GM12878 (cell line): ENCODE results near the gene ERC1. TPM values are rescaled to one million over a fixed set of nuclear protein-coding genes. Genes with fewer than 3 reads are reported as not detected.

Experiments used
- ATAC-seq: fragments of 200-7000 bp; cut with Tn5 transposase; 3 replicates; pipeline ENCODE4 v1.9.1; 2020; ENCODE audit warnings: mild to moderate bottlenecking, moderate library complexity
- BruUV-seq: library from RNA; stranded (reverse); fragments of 400-500 nt; replicated peaks from 2 replicates; lab custom pipeline; 2021; lab: Mats Ljungman, UMichigan
- CTCF ChIA-PET: fragments of 300-600 bp; sonication (Branson Sonifier 250); formaldehyde crosslinking; extraction: SDS; loops from one replicate; lab custom pipeline; 2021; ENCODE audit warnings: inconsistent platforms; lab: Yijun Ruan, JAX
- POLR2A ChIA-PET: fragments of 350-600 bp; formaldehyde crosslinking; extraction: SDS; loops from one replicate; lab custom pipeline; 2021; ENCODE audit warnings: inconsistent platforms; lab: Charles Lee
- RAD21 ChIA-PET: fragments of 300-600 bp; sonication (Branson Sonifier 250); formaldehyde crosslinking; loops from one replicate; lab custom pipeline; 2023; ENCODE audit warnings: antibody characterized with exemption; ENCODE audit not compliant: unreplicated experiment; lab: Charles Lee
- SMC1A ChIA-PET: fragments of 300-600 bp; sonication (Branson Sonifier 250); formaldehyde crosslinking; loops from one replicate; lab custom pipeline; 2023; ENCODE audit not compliant: unreplicated experiment, uncharacterized antibody; lab: Charles Lee
- DNase-seq: peaks from one replicate; pipeline ENCODE4 v3.0.0-alpha.2; 2011; ENCODE audit warnings: low read depth, low spot score
- FAIRE-seq: peaks from 3 replicates; lab custom pipeline; 2011; peaks lifted over from hg19 to GRCh38; lab: Jason Lieb, UNC
- H2AFZ ChIP-seq: 2 replicates; pipeline ENCODE4 v1.6.0; 2011; ENCODE audit warnings: low read depth, low read length, control low read depth; ENCODE audit not compliant: control insufficient read depth
- H3K27ac ChIP-seq: 2 replicates; pipeline ENCODE4 v1.5.1; 2011; ENCODE audit warnings: control low read depth; ENCODE audit not compliant: control insufficient read depth, insufficient read depth
- H3K27me3 ChIP-seq, 2 experiments: replicated peaks in 1 of 2; 2 replicates each; pipeline versions ENCODE4 v1.6.0 to v1.6.1; 2011; ENCODE audit warnings: low read length in 1 of 2; ENCODE audit not compliant: control insufficient read depth in 2 of 2, insufficient read depth in 2 of 2
- H3K36me3 ChIP-seq, 2 experiments: 2 replicates each; pipeline ENCODE4 v1.5.1; 2011; ENCODE audit warnings: low read length in 1 of 2; ENCODE audit not compliant: control insufficient read depth in 2 of 2, insufficient read depth in 2 of 2
- H3K4me1 ChIP-seq: 2 replicates; pipeline ENCODE4 v1.6.1; 2011; ENCODE audit warnings: mild to moderate bottlenecking, low read length, moderate library complexity, mixed read lengths; ENCODE audit not compliant: control insufficient read depth, insufficient read depth
- H3K4me2 ChIP-seq: 2 replicates; pipeline ENCODE4 v1.6.0; 2011; ENCODE audit warnings: control low read depth; ENCODE audit not compliant: control insufficient read depth, insufficient read depth
- H3K4me3 ChIP-seq: fragments of 200-600 bp; sonication (generic); 2 replicates; pipeline ENCODE4 v1.5.1; 2016
- H3K79me2 ChIP-seq: 2 replicates; pipeline ENCODE4 v1.6.0; 2011; ENCODE audit warnings: low read length; ENCODE audit not compliant: control insufficient read depth, insufficient read depth
- H3K9ac ChIP-seq: 2 replicates; pipeline ENCODE4 v1.8.0; 2011; ENCODE audit warnings: low read length, control low read depth, mixed read lengths; ENCODE audit not compliant: control insufficient read depth, insufficient read depth
- H3K9me3 ChIP-seq: replicated peaks from 3 replicates; pipeline ENCODE4 v1.5.1; 2011; ENCODE audit warnings: mild to moderate bottlenecking, low read length; ENCODE audit not compliant: control insufficient read depth, insufficient read depth
- H4K20me1 ChIP-seq: 2 replicates; pipeline ENCODE4 v1.6.0; 2011; ENCODE audit not compliant: control insufficient read depth, insufficient read depth
- CBFB ChIP-seq: IDR thresholded peaks from 2 replicates; pipeline ENCODE4 v1.6.1; 2016; ENCODE audit warnings: antibody characterized with exemption, low read depth
- KDM1A ChIP-seq: fragments of 200-600 bp; sonication (generic); IDR thresholded peaks from 2 replicates; pipeline ENCODE4 v1.6.1; 2016; ENCODE audit warnings: borderline replicate concordance
- RFX5 ChIP-seq: IDR thresholded peaks from 2 replicates; pipeline ENCODE4 v1.6.1; 2011; ENCODE audit warnings: low read depth, low read length, improper control_type of control experiment
- SMAD1 ChIP-seq: fragments of 450-650 bp; IDR thresholded peaks from 2 replicates; pipeline ENCODE4 v1.6.1; 2018; ENCODE audit warnings: mild to moderate bottlenecking, low read depth; ENCODE audit not compliant: partially characterized antibody
- WGBS: methylation state at CpG from one replicate; pipeline ENCODE4 v1.1.6; 2016; ENCODE audit warnings: low lambda C conversion rate; ENCODE audit not compliant: insufficient replicate concordance, insufficient coverage; ENCODE audit errors: missing lambda C conversion rate; 5-methylcytosine and 5-hydroxymethylcytosine counted together
- in situ Hi-C: fragments of 300-500 bp; cut with MboI; formaldehyde crosslinking; loops from 9 replicates; pipeline ENCODE4 v1.14.3; 2018; ENCODE audit warnings: mixed read lengths
- intact Hi-C: fragments of 100-400 bp; cut with micrococcal nuclease; formaldehyde crosslinking; loops from one replicate; pipeline ENCODE4 v1.14.2; 2022; ENCODE audit not compliant: unreplicated experiment
- polyA plus RNA-seq, 11 experiments: library from polyadenylated mRNA; depleted of rRNA in 4 of 11; unstranded in 6 of 11; stranded (reverse) in 5 of 11; fragments of >200 nt; fragmentation: Nextera tagmentation in 4 of 11; fragmentation: Illumina TruSeq in 1 of 11; extraction: Ambion mirVana in 4 of 11; extraction: Trizol in 1 of 11; gene quantifications; 1 replicate in 1 of 11; 2 replicates in 10 of 11; pipeline versions ENCODE4 v1.2.1 to v1.2.3, GENCODE V29; 2011 to 2016; ENCODE audit warnings: inconsistent platforms in 2 of 11, missing spikeins in 2 of 11, low read depth in 1 of 11
- total RNA-seq, 4 experiments: library from RNA; depleted of rRNA in 3 of 4; stranded (reverse); fragments of >200 nt in 3 of 4; fragmentation: Illumina TruSeq in 1 of 4; extraction: Trizol in 1 of 4; gene quantifications; 2 replicates each; pipeline versions ENCODE4 v1.2.1 to v1.2.3, GENCODE V29; 2013 to 2021
- TF ChIP-seq, protein P1 (sequence below): IDR thresholded peaks from 2 replicates; pipeline ENCODE4 v1.6.1; 2011; ENCODE audit warnings: low read depth, low read length, improper control_type of control experiment, borderline replicate concordance
- TF ChIP-seq, protein P2 (sequence below): fragments of 450-650 bp; IDR thresholded peaks from 2 replicates; pipeline ENCODE4 v1.6.1; 2014; ENCODE audit warnings: mild to moderate bottlenecking
- TF ChIP-seq, protein P3 (sequence below): fragments of 450-650 bp; IDR thresholded peaks from 2 replicates; pipeline ENCODE4 v1.6.1; 2016; ENCODE audit warnings: mild to moderate bottlenecking
- TF ChIP-seq, protein P4 (sequence below): fragments of 450-650 bp; IDR thresholded peaks from 2 replicates; pipeline ENCODE4 v1.6.1; 2017; ENCODE audit warnings: antibody characterized with exemption, mild to moderate bottlenecking, moderate library complexity

ERC1 gene
- total and polyA plus RNA-seq, 10 of the 15 experiments (the other 5 are each of a cell fraction or from before 2014, with no cell fraction given): 0.75 to 8.0 (median 5.0) TPM

DNA sequence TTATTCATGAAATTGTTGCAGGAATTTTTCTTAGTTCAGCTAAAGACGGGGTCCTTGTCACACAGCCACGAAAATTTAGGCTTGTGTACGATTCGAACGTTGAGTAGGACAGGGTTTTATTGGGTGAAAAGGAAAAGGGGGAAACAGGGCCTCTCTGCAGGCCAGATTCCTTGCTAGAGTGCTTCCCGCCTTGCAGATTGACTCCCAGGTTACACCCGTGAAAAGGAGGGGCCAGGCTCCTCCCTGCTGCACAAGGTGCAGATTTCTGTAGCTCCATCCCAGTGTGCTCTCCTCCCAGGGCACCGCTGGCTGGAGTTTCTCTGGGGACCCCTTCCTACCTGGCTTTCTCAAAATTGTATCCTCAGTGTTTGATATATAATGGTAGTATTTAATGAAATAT is 221.5 kb downstream of the ERC1 start:
- no peaks in the 10 kb centered on the region for H3K9me3 ChIP-seq
- intact Hi-C loops (no loop called here), in situ Hi-C loops (no loop called here)
- no peak overlapping the region for H3K27ac ChIP-seq
- ChIA-PET CTCF (interaction anchor here (0.9 to 2.3 kb wide), 4 partner anchors 9 to 94 kb away, joined by 4 to 14 read pairs (median 4); no protein-coding TSS in a partner anchor), RAD21 (interaction anchor here (0.6 to 2.8 kb wide), 3 partner anchors 10 to 321 kb away, joined by 3 to 12 read pairs (median 3); no protein-coding TSS in a partner anchor), SMC1A (interaction anchor here (0.8 to 2.0 kb wide), 6 partner anchors 10 to 371 kb away, joined by 3 to 10 read pairs (median 4); no protein-coding TSS in a partner anchor), POLR2A (interaction anchor here (1.0 kb wide), 1 partner anchor 12 kb away, joined by 4 read pairs; no protein-coding TSS in a partner anchor)
- no peaks in the 10 kb centered on the region for H3K79me2 ChIP-seq
- H3K27me3 ChIP-seq: no peaks in the 10 kb centered on the region
- DNase-seq (no peak), FAIRE-seq (no peak), ATAC-seq (no peak)
- H3K36me3 ChIP-seq: no peaks in the 10 kb centered on the region
- H4K20me1 ChIP-seq: no peaks in the 10 kb centered on the region
- WGBS: 60% methylated on average over 8 of the region's 8 CpGs
- H3K4me1 ChIP-seq: no peaks in the 10 kb centered on the region
- H2AFZ ChIP-seq: no peak overlapping the region
- BruUV-seq: no TSS peak
- no peak overlapping the region for H3K9ac ChIP-seq
- no peak overlapping the region for H3K4me3 ChIP-seq
- TF ChIP-seq, protein P1, sequence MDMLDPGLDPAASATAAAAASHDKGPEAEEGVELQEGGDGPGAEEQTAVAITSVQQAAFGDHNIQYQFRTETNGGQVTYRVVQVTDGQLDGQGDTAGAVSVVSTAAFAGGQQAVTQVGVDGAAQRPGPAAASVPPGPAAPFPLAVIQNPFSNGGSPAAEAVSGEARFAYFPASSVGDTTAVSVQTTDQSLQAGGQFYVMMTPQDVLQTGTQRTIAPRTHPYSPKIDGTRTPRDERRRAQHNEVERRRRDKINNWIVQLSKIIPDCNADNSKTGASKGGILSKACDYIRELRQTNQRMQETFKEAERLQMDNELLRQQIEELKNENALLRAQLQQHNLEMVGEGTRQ: no peak
- TF ChIP-seq, protein P2, sequence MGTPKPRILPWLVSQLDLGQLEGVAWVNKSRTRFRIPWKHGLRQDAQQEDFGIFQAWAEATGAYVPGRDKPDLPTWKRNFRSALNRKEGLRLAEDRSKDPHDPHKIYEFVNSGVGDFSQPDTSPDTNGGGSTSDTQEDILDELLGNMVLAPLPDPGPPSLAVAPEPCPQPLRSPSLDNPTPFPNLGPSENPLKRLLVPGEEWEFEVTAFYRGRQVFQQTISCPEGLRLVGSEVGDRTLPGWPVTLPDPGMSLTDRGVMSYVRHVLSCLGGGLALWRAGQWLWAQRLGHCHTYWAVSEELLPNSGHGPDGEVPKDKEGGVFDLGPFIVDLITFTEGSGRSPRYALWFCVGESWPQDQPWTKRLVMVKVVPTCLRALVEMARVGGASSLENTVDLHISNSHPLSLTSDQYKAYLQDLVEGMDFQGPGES: no peak
- TF ChIP-seq CBFB (no peak), SMAD1 (no peak), RFX5 (no peak), KDM1A (no peak)
- TF ChIP-seq, protein P3, sequence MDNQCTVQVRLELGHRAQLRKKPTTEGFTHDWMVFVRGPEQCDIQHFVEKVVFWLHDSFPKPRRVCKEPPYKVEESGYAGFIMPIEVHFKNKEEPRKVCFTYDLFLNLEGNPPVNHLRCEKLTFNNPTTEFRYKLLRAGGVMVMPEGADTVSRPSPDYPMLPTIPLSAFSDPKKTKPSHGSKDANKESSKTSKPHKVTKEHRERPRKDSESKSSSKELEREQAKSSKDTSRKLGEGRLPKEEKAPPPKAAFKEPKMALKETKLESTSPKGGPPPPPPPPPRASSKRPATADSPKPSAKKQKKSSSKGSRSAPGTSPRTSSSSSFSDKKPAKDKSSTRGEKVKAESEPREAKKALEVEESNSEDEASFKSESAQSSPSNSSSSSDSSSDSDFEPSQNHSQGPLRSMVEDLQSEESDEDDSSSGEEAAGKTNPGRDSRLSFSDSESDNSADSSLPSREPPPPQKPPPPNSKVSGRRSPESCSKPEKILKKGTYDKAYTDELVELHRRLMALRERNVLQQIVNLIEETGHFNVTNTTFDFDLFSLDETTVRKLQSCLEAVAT: no peak
- TF ChIP-seq, protein P4, sequence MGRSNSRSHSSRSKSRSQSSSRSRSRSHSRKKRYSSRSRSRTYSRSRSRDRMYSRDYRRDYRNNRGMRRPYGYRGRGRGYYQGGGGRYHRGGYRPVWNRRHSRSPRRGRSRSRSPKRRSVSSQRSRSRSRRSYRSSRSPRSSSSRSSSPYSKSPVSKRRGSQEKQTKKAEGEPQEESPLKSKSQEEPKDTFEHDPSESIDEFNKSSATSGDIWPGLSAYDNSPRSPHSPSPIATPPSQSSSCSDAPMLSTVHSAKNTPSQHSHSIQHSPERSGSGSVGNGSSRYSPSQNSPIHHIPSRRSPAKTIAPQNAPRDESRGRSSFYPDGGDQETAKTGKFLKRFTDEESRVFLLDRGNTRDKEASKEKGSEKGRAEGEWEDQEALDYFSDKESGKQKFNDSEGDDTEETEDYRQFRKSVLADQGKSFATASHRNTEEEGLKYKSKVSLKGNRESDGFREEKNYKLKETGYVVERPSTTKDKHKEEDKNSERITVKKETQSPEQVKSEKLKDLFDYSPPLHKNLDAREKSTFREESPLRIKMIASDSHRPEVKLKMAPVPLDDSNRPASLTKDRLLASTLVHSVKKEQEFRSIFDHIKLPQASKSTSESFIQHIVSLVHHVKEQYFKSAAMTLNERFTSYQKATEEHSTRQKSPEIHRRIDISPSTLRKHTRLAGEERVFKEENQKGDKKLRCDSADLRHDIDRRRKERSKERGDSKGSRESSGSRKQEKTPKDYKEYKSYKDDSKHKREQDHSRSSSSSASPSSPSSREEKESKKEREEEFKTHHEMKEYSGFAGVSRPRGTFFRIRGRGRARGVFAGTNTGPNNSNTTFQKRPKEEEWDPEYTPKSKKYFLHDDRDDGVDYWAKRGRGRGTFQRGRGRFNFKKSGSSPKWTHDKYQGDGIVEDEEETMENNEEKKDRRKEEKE: no peak
- H3K4me2 ChIP-seq: no peak overlapping the region
